ENCODE data around the gene WWP2.

- TF ChIP-seq EZH2 (IDR thresholded peaks at IDR 0.05; ENCODE audit: borderline replicate concordance, low read depth, low read length, severe bottlenecking) (no peak), CTCF (IDR thresholded peaks at IDR 0.05; ENCODE audit: extremely low read depth in 1 of 2, insufficient read depth in 1 of 2, low read depth in 1 of 2, low read length in 2 of 2) (no peak), MAX (IDR thresholded peaks at IDR 0.05; ENCODE audit: insufficient read depth, insufficient read length) (no peak), POLR2AphosphoS5 (IDR thresholded peaks at IDR 0.05; ENCODE audit: insufficient read depth, low read depth, low read length) (no peak)
Observed at GRCh38 chr16:69881141-69881540, 119.0 kb downstream of the WWP2 start.

Data from endothelial cell of umbilical vein (primary cell).